GM15510 (cell line): ENCODE measurements around the gene NELL2.

ENCODE experiments used
- POLR2A ChIP-seq: IDR thresholded peaks from 3 replicates; pipeline ENCODE4 v1.6.1; 2011; ENCODE audit warnings: borderline replicate concordance; ENCODE audit not compliant: insufficient read length; ENCODE audit errors: extremely low read depth

The NELL2 gene

DNA sequence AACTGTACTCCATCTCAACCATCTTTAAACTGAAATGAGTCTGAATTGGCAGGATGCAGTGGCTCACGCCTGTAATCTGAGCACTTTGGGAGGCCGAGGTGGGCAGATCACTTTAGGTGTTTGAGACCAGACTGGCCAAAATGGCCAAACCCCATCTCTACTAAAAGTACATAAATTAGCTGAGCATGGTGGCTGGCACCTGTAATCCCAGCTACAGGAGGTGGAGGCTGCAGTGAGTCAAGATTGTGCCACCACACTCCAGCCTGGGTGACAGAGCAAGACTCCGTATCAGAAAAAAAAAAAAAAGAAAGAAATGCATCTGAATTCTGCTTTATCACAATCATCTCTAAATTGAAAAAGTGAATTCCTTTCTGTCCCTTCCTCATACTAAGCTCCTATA is 110.3 kb downstream of the NELL2 start:
- no peak for TF ChIP-seq POLR2A

DNA sequence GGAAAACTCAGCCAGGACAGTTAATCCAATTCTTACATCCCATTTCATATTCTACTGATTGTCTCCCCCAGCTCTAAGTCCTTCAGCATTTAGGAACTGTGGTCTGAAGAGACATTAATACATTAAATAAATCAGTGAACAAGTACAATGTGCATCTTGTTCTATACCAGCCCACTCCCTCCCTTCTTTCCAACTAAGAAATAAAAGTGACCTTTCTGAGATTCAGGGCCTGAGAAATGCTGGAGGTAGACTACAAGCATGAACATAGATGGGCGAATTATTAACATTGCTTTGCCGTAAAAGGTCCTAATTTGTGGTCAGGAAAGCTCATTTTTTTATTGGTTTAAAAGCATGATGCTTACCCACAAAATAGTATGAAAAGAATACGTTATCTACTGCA is 113.1 kb downstream of the NELL2 start:
- TF ChIP-seq POLR2A: no peak

- TF ChIP-seq POLR2A: no peak
These were observed 116.8 kb downstream of the NELL2 start for GRCh38 chr12:44759289-44759688.

GRCh38 chr12:44750468-44750867 is 125.6 kb downstream of the NELL2 start:
- no peak for TF ChIP-seq POLR2A

DNA sequence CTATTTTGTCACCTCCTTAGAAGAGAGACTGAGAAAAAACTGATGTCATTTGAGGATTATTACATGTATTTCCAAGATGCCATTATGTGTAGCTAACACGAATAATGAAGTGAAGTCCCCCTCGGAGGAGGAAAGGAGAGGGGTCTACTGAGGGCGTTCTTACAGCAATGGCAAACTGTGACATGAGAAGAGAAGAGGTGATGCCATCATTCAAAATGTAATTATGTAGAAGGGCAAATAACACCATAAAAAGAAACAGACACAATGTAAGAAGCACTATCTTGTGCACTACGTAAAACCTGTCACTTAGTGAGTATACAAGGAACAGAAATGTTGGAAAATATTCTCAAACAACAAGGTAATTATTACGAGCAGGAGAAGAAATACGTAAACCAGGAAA is 126.5 kb downstream of the NELL2 start:
- TF ChIP-seq POLR2A: no peak

GRCh38 chr12:44748950-44749468 is 127.1 kb downstream of the NELL2 start:
- TF ChIP-seq POLR2A: no peak

GRCh38 chr12:44738051-44738450 is 138.1 kb downstream of the NELL2 start:
- no peak for TF ChIP-seq POLR2A

GRCh38 chr12:44728566-44728965 is 147.5 kb downstream of the NELL2 start:
- TF ChIP-seq POLR2A: no peak

DNA sequence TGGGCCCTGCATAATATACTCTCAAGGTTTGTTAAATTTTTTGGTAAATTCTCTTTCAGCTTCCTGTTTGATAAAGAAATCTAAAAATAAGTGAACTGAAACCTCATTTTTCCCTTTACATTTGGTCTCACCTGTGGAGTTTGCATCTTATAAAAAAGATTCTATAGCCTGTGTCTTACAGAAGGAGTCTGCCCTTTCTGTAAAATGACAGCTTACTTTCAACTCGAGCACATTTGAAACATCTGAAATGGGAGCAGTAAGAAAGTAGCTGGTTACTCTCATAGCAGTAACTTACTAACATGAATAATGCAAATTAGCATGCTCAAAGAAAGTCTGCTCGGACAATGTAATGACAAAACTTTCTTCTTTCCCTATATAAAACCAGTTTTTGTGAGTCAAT is 155.8 kb downstream of the NELL2 start:
- no peak for TF ChIP-seq POLR2A

- TF ChIP-seq POLR2A: no peak
These were observed 158.5 kb downstream of the NELL2 start for GRCh38 chr12:44717612-44718011.

DNA sequence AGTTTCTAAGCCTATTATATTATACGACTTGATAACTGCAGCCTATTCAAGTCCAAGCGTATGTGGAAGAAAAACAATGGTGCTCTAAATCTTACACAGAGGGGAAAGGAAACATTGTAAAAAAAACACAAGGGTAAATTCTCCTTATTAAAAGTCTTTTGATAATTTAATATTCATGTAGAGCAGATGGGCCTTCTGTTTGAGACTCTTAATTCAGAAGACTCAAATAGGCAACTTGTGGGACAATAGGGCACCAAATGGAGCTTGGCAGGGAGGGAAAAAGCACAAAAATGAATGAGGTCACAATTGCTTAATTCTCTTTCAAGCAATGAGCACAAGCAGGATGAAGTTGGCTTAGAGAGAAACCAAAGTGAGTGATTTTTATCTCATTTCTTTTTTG is 159.4 kb downstream of the NELL2 start:
- no peak for TF ChIP-seq POLR2A

GRCh38 chr12:44711736-44712135 is 164.4 kb downstream of the NELL2 start:
- TF ChIP-seq POLR2A: no peak

DNA sequence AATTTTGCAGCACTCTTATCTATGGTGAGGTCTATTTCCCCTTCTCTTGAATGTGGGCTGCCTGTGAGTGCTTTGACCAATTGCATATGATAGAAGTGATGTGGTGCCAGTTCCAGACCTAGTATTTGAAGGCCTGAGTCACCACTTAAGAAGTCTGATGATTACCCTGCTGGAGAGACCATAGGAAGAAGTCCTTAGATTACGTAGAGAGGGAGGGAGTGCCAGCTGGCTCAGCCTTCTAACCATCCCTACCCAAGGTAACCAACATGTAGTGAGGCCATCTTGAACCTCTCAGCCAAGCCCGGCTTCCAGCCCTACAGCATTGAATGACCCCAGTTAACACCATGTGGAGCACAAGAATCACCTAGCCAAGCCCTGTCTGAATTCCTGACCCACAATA is 166.9 kb downstream of the NELL2 start:
- TF ChIP-seq POLR2A: no peak

DNA sequence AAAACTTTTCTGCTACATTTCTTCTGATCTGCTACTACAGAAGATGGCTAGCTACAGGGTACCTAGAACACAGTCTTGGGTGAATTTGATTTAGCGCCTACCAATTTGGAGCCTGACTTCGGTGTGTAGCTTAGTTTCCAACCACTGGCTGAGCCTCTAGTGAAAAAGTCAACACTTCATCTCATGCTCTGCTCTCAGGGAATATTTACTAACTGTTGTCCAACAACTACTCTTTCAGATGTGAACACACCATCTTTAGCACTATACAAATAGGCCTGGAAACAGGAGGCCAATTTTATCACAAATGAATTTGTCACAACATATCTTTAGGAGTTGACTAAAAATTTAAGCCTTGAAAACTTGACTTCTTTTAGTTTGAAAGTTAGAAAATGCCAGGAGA is 167.9 kb downstream of the NELL2 start:
- TF ChIP-seq POLR2A: no peak

DNA sequence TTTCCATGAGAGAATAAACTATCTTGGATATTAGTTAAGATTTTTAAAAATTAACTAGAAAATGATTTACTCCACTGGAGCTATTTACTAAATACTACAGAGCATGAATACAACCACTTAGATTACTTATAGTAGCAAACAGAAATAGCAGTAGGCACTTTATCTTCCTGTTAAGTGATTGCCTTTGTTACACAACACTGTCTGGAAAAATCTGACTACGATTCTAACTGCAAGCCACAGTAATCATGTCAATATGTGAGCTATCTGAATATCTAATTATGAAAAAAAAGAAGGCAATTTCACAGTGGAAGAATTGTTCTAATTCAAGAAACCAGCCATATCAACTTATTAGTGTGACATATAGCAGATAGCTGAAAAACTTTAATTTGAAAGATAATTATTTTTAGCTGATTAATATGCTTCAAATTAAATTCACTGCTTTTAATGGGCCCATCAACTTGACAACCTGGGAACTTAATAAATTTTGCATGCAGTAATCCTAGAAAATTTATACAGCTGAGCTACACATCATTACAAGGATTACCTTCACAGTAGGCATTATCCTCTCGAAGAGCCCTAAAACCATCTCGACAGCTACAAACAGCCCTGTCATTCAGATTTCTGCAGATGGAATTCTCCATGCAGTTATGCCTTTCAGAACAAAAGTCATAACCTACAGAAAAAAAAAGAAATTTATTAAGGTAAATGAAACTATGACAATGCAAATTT is 172.8 kb downstream of the NELL2 start:
- TF ChIP-seq POLR2A: no peak

GRCh38 chr12:44697511-44697910 is 178.6 kb downstream of the NELL2 start:
- TF ChIP-seq POLR2A: no peak
